HFFc6 (cell line): ENCODE results near the gene CERS6. TPM values are rescaled to one million over a fixed set of nuclear protein-coding genes. Genes with fewer than 3 reads are reported as not detected.

ENCODE experiments used
- DNase-seq: peaks from one replicate; pipeline ENCODE4 v3.0.0-alpha.2; 2018
- H3K27ac Mint-ChIP-seq: 2 replicates; pipeline ENCODE4 v1.8.0; 2020; ENCODE audit warnings: mild to moderate bottlenecking, mixed read lengths
- H3K27me3 Mint-ChIP-seq: 2 replicates; pipeline ENCODE4 v1.8.0; 2021; ENCODE audit warnings: mild to moderate bottlenecking, moderate library complexity, mixed read lengths; ENCODE audit not compliant: insufficient read depth
- H3K36me3 Mint-ChIP-seq: 2 replicates; pipeline ENCODE4 v1.8.0; 2021; ENCODE audit warnings: low read depth, mixed read lengths
- H3K4me1 Mint-ChIP-seq: 2 replicates; pipeline ENCODE4 v1.8.0; 2020; ENCODE audit warnings: low read depth, mixed read lengths
- H3K4me3 Mint-ChIP-seq: 2 replicates; pipeline ENCODE4 v1.8.0; 2020; ENCODE audit warnings: mild to moderate bottlenecking, moderate library complexity, mixed read lengths
- H3K9me3 Mint-ChIP-seq: 2 replicates; pipeline ENCODE4 v1.8.0; 2020; ENCODE audit warnings: mild to moderate bottlenecking, mixed read lengths
- total RNA-seq, 6 experiments: library from RNA; stranded (reverse); fragmentation: NEBNext Ultra II Directional; extraction: Animal tissue kit (Norgen Biotek cat#: 25700); gene quantifications; 2 replicates in 1 of 6; 3 replicates in 5 of 6; pipeline ENCODE4 v1.2.3, GENCODE V29; 2021
- TF ChIP-seq, protein P1 (sequence below): fragments of 200-600 bp; sonication (generic); IDR thresholded peaks from 2 replicates; pipeline ENCODE4 v1.5.0; 2021; ENCODE audit warnings: antibody characterized with exemption, mild to moderate bottlenecking

CERS6 gene
- total RNA-seq, 6 experiments from 2014 or later = 6.2 to 9.9 (median 7.5) TPM

DNA sequence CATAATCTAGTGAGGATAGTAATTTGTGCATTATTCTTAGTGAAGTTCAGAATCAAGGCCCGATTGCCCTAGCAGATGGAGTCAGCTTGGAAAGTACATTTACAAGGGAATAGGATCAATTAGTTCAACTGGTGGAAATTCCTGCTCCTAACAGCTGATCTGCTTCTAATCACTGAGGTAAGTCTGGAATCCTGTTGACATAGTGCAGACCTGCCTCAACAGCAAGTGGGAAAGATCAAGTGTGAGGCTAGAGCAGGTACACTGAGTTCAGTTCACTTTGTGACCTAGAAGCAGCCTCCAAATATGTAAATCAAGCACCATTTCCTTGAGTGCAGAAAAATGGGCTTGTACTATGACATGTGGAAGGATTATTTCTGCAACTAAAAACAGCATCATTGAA lies 235.1 kb downstream of the CERS6 start:
- Mint-ChIP-seq H3K27ac (no peak overlapping the region), H3K27me3 (no peaks in the 10 kb centered on the region), H3K36me3 (no peaks in the 10 kb centered on the region), H3K4me1 (peaks cover 9% of the 10 kb centered on the region), H3K9me3 (no peaks in the 10 kb centered on the region), H3K4me3 (no peak overlapping the region)
- TF ChIP-seq, protein P1, sequence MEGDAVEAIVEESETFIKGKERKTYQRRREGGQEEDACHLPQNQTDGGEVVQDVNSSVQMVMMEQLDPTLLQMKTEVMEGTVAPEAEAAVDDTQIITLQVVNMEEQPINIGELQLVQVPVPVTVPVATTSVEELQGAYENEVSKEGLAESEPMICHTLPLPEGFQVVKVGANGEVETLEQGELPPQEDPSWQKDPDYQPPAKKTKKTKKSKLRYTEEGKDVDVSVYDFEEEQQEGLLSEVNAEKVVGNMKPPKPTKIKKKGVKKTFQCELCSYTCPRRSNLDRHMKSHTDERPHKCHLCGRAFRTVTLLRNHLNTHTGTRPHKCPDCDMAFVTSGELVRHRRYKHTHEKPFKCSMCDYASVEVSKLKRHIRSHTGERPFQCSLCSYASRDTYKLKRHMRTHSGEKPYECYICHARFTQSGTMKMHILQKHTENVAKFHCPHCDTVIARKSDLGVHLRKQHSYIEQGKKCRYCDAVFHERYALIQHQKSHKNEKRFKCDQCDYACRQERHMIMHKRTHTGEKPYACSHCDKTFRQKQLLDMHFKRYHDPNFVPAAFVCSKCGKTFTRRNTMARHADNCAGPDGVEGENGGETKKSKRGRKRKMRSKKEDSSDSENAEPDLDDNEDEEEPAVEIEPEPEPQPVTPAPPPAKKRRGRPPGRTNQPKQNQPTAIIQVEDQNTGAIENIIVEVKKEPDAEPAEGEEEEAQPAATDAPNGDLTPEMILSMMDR = no peak
- no peak for DNase-seq

DNA sequence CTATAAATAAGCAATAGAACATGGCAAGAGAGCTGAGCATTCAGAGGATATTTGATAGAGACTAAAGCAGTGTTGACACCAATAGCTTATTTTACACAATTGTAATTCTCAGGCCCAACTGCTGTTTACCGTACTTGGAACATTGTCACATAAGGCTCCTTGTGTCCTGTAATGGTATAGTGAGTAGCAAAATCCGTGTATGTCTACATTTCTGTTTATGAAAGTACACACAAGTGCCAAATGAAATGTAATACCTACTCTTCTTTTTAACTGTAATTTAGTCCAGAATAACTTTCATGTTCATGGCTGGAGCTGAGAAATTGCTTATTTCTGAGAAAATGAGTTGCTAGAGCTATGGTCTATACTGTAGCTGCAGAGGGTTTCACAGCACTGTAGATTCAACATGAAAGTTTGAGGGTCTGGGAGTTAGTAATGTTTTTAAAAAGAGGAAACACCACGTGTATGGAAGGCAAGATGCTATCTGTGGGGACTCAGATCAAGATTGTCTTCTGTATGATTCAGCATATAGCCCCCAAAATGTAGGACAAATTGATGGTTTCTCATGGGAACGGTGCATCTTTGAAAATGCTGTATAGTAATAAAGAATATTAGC lies 236.2 kb downstream of the CERS6 start:
- no peaks in the 10 kb centered on the region for H3K36me3 Mint-ChIP-seq
- H3K4me3 Mint-ChIP-seq = no peak overlapping the region
- no peak for DNase-seq
- TF ChIP-seq, protein P1 = no peak
- no peaks in the 10 kb centered on the region for H3K27me3 Mint-ChIP-seq
- H3K27ac Mint-ChIP-seq = no peak overlapping the region
- H3K4me1 Mint-ChIP-seq = no peaks in the 10 kb centered on the region
- H3K9me3 Mint-ChIP-seq = no peaks in the 10 kb centered on the region

DNA sequence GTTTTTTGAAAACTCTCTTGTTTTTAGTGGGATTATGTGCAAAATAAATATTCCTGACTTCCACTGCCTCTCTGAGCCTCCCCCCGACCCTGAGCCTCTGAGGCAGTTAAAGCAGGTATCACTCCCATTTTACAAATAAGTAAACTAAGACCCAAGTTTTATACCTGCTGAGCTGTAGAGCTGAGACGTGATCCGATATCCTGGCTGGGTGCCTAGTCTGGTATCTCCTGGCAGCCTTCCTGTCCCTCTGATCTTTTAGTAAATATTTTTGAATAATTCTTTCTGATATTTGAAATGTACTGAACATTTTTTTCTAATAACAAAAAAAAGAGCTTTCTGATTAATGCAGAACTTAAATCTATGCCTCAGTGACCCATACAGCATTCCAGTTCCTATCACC lies 238.1 kb downstream of the CERS6 start:
- H3K4me3 Mint-ChIP-seq = no peak overlapping the region
- no peak overlapping the region for H3K27ac Mint-ChIP-seq
- no peak for DNase-seq
- H3K27me3 Mint-ChIP-seq = no peaks in the 10 kb centered on the region
- no peaks in the 10 kb centered on the region for H3K36me3 Mint-ChIP-seq
- TF ChIP-seq, protein P1 = no peak
- no peaks in the 10 kb centered on the region for H3K4me1 Mint-ChIP-seq
- no peaks in the 10 kb centered on the region for H3K9me3 Mint-ChIP-seq

DNA sequence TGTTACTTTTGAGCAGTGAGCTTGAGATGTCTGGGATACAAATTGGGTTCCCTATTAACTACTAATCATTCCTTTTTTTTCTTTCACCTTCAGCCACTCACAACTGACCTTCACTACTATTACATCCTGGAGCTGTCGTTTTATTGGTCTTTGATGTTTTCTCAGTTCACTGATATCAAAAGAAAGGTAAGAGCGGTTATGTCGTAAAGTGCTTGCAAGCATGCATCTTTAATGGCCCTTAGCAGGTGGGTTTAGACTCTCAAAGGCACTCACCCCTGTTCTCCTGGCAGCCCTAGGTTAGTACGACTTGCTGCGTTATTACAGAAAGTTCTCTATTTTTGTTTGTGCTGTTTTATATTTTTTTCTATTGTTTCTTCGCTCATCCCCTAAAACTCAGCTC lies 238.8 kb downstream of the CERS6 start:
- TF ChIP-seq, protein P1 = no peak
- no peak overlapping the region for H3K4me3 Mint-ChIP-seq

DNA sequence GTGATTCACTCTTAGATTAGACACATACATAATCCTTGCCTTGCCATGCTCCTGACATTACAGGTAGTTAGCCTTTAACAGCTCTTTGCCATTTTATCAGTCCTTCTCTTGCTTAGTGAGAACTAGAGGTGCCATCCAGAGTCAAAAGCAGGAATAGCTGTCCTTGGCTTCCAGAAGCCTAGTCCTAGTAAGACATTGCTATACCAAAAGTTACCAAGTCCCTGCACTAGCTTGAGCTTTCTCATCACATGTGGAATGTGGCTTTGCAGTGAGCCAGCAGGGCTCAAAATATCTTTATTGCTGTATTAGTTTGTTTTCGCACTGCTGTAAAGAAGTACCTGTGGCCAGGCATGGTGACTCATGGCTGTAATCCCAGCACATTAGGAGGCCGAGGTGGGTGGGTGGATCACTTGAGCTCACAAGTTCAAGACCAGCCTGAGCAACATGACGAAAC lies 241.6 kb downstream of the CERS6 start:
- peak; percentile 41 for DNase-seq
- H3K9me3 Mint-ChIP-seq = no peaks in the 10 kb centered on the region
- H3K4me3 Mint-ChIP-seq = no peak overlapping the region
- no peaks in the 10 kb centered on the region for H3K36me3 Mint-ChIP-seq
- H3K27ac Mint-ChIP-seq = no peak overlapping the region
- TF ChIP-seq, protein P1 = peak; percentile 18; the same call in 1 of the 2 replicates
- no peaks in the 10 kb centered on the region for H3K27me3 Mint-ChIP-seq
- H3K4me1 Mint-ChIP-seq = peaks cover 4% of the 10 kb centered on the region; the same call in 1 of the 2 replicates

More for the DNA sequence above, 238.8 kb downstream of the CERS6 start:
- no peak overlapping the region for H3K27ac Mint-ChIP-seq
- H3K36me3 Mint-ChIP-seq = no peaks in the 10 kb centered on the region
- H3K4me1 Mint-ChIP-seq = peaks cover 1% of the 10 kb centered on the region; the same call in 1 of the 2 replicates
- H3K27me3 Mint-ChIP-seq = no peaks in the 10 kb centered on the region
- no peaks in the 10 kb centered on the region for H3K9me3 Mint-ChIP-seq
- DNase-seq = no peak
